Caco-2 (cell line): ENCODE data around the gene PHLPP1. TPM values are rescaled to one million over a fixed set of nuclear protein-coding genes. Genes with fewer than 3 reads are reported as not detected.

Experiments
- BruUV-seq: library from RNA; stranded (reverse); fragments of 400-500 nt; replicated peaks from 2 replicates; lab custom pipeline; 2021; lab: Mats Ljungman, UMichigan
- CTCF ChIA-PET: fragments of 300-600 bp; sonication (Branson Sonifier 250); formaldehyde crosslinking; loops from one replicate; lab custom pipeline; 2022; ENCODE audit warnings: antibody characterized with exemption; lab: Charles Lee
- POLR2A ChIA-PET: fragments of 300-600 bp; sonication (Branson Sonifier 250); formaldehyde crosslinking; loops from one replicate; lab custom pipeline; 2022; ENCODE audit warnings: antibody characterized with exemption; lab: Charles Lee
- DNase-seq, 2 experiments: peaks; one replicate each; pipeline versions ENCODE4 v3.0.0 to v3.0.0-alpha.2; 2020 to 2022
- H3K27me3 ChIP-seq: replicated peaks from 2 replicates; pipeline ENCODE4 v1.6.0; 2011; ENCODE audit warnings: low read length; ENCODE audit not compliant: control insufficient read depth, insufficient read depth
- H3K36me3 ChIP-seq: 2 replicates; pipeline ENCODE4 v1.5.1; 2011; ENCODE audit warnings: low read length; ENCODE audit not compliant: control insufficient read depth, insufficient read depth
- H3K4me1 ChIP-seq: fragments of 250-450 bp; sonication (Bioruptor Pico); 2 replicates; pipeline ENCODE4 v1.5.1; 2020; ENCODE audit warnings: mild to moderate bottlenecking
- H3K4me3 ChIP-seq: 2 replicates; pipeline ENCODE4 v1.5.1; 2011; ENCODE audit warnings: low read depth, mild to moderate bottlenecking, control low read depth, low read length
- H3K9me3 ChIP-seq: fragments of 250-450 bp; sonication (Bioruptor Pico); 2 replicates; pipeline ENCODE4 v1.5.1; 2020; ENCODE audit warnings: mild to moderate bottlenecking, moderate library complexity
- H3K27ac Mint-ChIP-seq: one replicate; pipeline ENCODE4 v1.8.0; 2022; ENCODE audit warnings: mixed read lengths; ENCODE audit not compliant: unreplicated experiment
- H3K27me3 Mint-ChIP-seq: one replicate; pipeline ENCODE4 v1.8.0; 2022; ENCODE audit warnings: mixed read lengths; ENCODE audit not compliant: insufficient read depth, unreplicated experiment
- H3K36me3 Mint-ChIP-seq: one replicate; pipeline ENCODE4 v1.8.0; 2022; ENCODE audit warnings: mild to moderate bottlenecking, mixed read lengths; ENCODE audit not compliant: insufficient read depth, unreplicated experiment
- H3K4me1 Mint-ChIP-seq: one replicate; pipeline ENCODE4 v1.8.0; 2022; ENCODE audit warnings: low read depth, mixed read lengths; ENCODE audit not compliant: unreplicated experiment
- H3K4me3 Mint-ChIP-seq: one replicate; pipeline ENCODE4 v1.8.0; 2022; ENCODE audit warnings: mild to moderate bottlenecking, moderate library complexity, mixed read lengths; ENCODE audit not compliant: unreplicated experiment
- H3K9me3 Mint-ChIP-seq: one replicate; pipeline ENCODE4 v1.8.0; 2022; ENCODE audit warnings: mixed read lengths; ENCODE audit not compliant: unreplicated experiment
- intact Hi-C: fragments of 100-400 bp; cut with micrococcal nuclease; formaldehyde crosslinking; loops from one replicate; pipeline ENCODE4 v1.10.0; 2022; ENCODE audit not compliant: unreplicated experiment
- total RNA-seq: library from RNA; stranded (reverse); gene quantifications from 2 replicates; pipeline ENCODE4 v1.2.3, GENCODE V29; 2022
- TF ChIP-seq, protein P1 (sequence below), 2 experiments: fragments of 200-600 bp in 1 of 2; IDR thresholded peaks; 1 replicate in 1 of 2; 2 replicates in 1 of 2; pipeline versions ENCODE4 v1.5.1 to v1.8.0; 2011 to 2022; ENCODE audit warnings: antibody characterized with exemption in 1 of 2, control low read depth in 1 of 2, inconsistent platforms in 1 of 2, low read depth in 1 of 2, low read length in 1 of 2, mild to moderate bottlenecking in 1 of 2, moderate library complexity in 1 of 2; ENCODE audit not compliant: insufficient read depth in 1 of 2, severe bottlenecking in 1 of 2, unreplicated experiment in 1 of 2

The PHLPP1 gene
- total RNA-seq, 1 experiment from 2014 or later: 20.1 TPM

DNA sequence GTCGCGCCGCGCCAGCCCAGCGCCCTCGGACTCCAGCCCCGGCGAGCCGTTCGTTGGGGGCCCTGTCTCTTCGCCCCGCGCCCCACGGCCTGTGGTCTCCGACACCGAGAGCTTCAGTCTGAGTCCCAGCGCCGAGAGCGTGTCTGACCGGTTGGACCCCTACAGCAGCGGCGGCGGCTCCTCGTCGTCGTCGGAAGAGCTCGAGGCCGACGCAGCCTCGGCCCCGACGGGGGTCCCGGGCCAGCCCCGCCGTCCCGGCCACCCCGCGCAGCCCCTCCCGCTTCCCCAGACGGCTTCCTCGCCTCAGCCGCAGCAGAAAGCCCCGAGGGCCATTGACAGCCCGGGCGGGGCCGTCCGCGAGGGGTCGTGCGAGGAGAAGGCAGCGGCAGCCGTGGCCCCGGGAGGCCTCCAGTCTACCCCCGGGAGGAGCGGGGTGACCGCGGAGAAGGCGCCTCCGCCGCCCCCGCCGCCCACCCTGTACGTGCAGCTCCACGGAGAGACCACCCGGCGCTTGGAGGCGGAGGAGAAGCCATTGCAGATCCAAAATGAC lies 1.4 kb downstream of the PHLPP1 start:
- no TSS peak for BruUV-seq
- H3K4me3 ChIP-seq: peak overlapping the region; percentile 79
- Mint-ChIP-seq H3K9me3 (no peaks in the 10 kb centered on the region), H3K27me3 (no peaks in the 10 kb centered on the region), H3K27ac (peak overlapping the region; percentile 72), H3K36me3 (no peaks in the 10 kb centered on the region), H3K4me1 (no peaks in the 10 kb centered on the region), H3K4me3 (peak overlapping the region; percentile 88)
- ChIA-PET POLR2A (no interaction called here), CTCF (interaction anchor here (0.6 to 1.1 kb wide), 5 partner anchors 23 to 130 kb away, joined by 3 read pairs; no protein-coding TSS in a partner anchor)
- intact Hi-C loops: loop anchor here (5.0 to 10.0 kb wide), 3 partner anchors 71 to 168 kb away; no protein-coding TSS in a partner anchor
- no peaks in the 10 kb centered on the region for H3K36me3 ChIP-seq
- H3K27me3 ChIP-seq: no peaks in the 10 kb centered on the region
- H3K9me3 ChIP-seq: no peaks in the 10 kb centered on the region
- peak; percentile 37 to 60 for DNase-seq
- TF ChIP-seq, protein P1, sequence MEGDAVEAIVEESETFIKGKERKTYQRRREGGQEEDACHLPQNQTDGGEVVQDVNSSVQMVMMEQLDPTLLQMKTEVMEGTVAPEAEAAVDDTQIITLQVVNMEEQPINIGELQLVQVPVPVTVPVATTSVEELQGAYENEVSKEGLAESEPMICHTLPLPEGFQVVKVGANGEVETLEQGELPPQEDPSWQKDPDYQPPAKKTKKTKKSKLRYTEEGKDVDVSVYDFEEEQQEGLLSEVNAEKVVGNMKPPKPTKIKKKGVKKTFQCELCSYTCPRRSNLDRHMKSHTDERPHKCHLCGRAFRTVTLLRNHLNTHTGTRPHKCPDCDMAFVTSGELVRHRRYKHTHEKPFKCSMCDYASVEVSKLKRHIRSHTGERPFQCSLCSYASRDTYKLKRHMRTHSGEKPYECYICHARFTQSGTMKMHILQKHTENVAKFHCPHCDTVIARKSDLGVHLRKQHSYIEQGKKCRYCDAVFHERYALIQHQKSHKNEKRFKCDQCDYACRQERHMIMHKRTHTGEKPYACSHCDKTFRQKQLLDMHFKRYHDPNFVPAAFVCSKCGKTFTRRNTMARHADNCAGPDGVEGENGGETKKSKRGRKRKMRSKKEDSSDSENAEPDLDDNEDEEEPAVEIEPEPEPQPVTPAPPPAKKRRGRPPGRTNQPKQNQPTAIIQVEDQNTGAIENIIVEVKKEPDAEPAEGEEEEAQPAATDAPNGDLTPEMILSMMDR (IDR thresholded peaks at IDR 0.05; ENCODE audit: insufficient read depth in 1 of 2, low read depth in 1 of 2, low read length in 1 of 2, severe bottlenecking in 1 of 2, unreplicated experiment in 1 of 2): no peak
- H3K4me1 ChIP-seq: 0 out of 2 replicates have a peak, but pooled peaks cover 3% of the 10 kb centered on the region

DNA sequence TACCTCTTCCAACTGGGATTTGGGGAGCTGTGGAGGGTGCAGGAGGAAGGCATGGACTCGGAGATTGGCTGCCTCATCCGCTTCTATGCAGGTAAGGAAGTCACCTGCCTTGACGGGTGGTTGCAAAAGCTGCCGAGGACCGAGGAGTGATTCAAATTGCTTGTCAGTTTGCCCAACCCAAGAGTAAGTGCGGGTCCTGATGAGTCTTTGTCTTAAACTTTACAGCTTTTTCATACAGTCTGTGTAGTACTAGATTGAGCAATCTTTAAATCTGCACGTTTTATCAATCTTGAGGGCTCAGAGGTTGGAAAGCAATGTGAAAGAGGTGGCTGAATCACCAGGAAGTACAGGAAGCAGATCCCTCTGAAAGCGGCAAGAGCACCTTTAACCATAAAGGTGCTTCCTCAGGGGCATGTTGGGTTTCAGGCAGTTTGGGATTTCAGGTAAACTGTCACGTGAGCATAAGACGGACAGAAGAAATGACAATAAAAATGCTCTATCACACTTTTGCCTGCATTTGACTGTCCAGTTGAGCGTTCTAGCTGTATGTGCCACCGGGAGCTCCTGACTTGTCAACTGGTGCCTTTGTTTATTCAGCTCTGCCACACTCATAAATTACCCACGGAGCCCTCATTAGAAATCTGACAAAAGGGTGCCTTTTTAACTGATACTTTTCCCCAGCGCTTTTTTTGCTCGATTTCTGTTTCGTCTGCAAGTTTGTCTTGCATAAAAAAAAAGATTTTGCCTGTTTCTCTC lies 2.0 kb downstream of the PHLPP1 start:
- no TSS peak for BruUV-seq
- peak; percentile 24 to 39 for DNase-seq

More for the DNA sequence above, 2.0 kb downstream of the PHLPP1 start:
- H3K27me3 ChIP-seq: no peaks in the 10 kb centered on the region
- Mint-ChIP-seq H3K9me3 (no peaks in the 10 kb centered on the region), H3K27ac (peak overlapping the region; percentile 72), H3K36me3 (no peaks in the 10 kb centered on the region), H3K4me1 (no peaks in the 10 kb centered on the region), H3K27me3 (no peaks in the 10 kb centered on the region), H3K4me3 (peak overlapping the region; percentile 88)
- ChIA-PET POLR2A (no interaction called here), CTCF (interaction anchor here (0.6 to 1.1 kb wide), 4 partner anchors 45 to 129 kb away, joined by 3 read pairs; no protein-coding TSS in a partner anchor)
- H3K36me3 ChIP-seq: no peaks in the 10 kb centered on the region
- 0 out of 2 replicates have a peak, but pooled peaks cover 3% of the 10 kb centered on the region for H3K4me1 ChIP-seq
- TF ChIP-seq, protein P1 (IDR thresholded peaks at IDR 0.05; ENCODE audit: insufficient read depth in 1 of 2, low read depth in 1 of 2, low read length in 1 of 2, severe bottlenecking in 1 of 2, unreplicated experiment in 1 of 2): no peak
- intact Hi-C loops: loop anchor here (5.0 to 10.0 kb wide), 3 partner anchors 70 to 167 kb away; no protein-coding TSS in a partner anchor
- peak overlapping the region; percentile 79 for H3K4me3 ChIP-seq
- H3K9me3 ChIP-seq: no peaks in the 10 kb centered on the region
